ENCODE results near the gene LIPA. TPM values are rescaled to one million over a fixed set of nuclear protein-coding genes. Genes with fewer than 3 reads are reported as not detected.

Gene LIPA
- 46.8 TPM for total RNA-seq

DNA sequence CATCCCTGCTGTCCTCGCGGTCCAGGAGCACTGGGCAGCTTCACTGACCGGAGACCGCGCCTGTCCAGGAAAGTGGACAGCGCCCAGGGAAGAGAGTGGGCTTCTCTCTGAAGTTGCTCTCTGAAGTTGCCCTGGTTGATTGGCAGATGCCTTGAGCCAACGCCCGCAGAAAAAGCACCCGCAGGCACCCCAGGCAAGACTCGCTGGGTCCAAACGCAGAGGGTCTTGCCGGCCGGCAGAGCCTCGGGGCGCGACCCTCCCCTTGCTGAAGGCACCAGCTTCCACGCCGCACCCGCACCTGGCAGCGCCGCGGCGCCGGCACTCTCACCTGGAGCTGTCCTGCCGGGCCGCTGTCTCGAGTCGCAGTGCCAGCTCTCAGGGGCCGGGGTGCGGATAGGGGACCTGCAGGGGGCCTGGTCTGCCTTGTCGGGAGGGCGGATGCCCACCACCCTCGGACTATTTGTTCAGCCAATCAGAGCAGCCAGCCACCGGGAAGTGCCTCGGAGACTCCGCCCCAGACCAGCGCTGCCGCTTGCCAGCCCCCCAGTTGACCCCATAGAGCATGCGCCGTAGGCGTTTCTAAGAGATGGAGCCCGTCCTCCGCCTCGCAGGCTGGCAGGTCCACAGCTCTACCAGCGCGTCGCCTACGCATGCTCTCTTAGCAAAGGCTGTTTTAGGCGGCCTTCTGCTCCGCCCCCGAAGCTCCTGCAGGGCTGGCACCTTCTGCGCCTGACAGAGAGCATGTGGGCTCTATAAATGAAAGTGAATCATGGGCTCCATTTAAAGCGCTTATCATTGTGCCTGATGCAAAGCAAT is at the start of gene LIPA:
LIPA (minus strand) TSS at position 367 of the 816 bp plus-strand sequence. CDS start 4,127 bp downstream, outside the sequence.

DNA sequence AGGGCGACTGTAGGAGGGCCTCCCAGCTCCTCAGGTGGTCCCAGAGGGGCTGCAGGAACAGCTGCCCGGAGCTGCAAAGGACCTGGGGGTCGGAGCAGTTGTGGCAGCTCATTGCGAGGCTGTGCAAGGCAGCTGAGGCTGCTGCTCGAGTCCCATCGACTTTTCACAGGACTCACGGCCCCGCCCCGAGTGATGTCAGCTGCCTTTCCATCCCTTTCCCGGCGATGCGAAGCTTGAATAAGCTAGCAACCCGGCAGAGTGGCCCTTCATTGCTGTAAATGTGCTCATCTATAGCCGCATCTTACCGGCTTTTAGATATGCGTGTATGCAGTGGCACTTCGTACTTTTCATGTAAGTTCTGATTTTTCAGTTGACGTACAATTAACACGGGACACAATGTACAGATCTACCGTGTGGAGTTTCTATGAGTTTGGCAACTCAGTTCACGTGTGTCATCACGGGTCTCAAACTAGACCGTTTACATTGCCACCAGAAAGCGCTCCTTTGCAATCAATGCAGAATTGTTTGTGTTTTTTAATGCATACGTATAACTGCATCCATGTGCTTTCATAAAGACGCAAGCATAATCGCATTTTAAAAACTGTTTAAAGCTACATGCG is 44.3 kb downstream of the LIPA start, which contains the start of gene CH25H:
CH25H (minus strand) TSS at position 137 of the 620 bp plus-strand sequence; CDS start at position 112, 25 bp downstream.

Other genes starting within 250 kb of the LIPA start
- 1.2 TPM for gene CH25H, start 44.5 kb downstream of the LIPA start, total RNA-seq
- 11.1 TPM for gene IFIT2, start 50.3 kb upstream of the LIPA start, total RNA-seq
- gene IFIT3, start 76.2 kb upstream of the LIPA start, total RNA-seq = 8.5 TPM
- 0.92 TPM for gene IFIT1B, start 126.3 kb upstream of the LIPA start, total RNA-seq
- 17.1 TPM for gene IFIT1, start 140.8 kb upstream of the LIPA start, total RNA-seq
- gene IFIT5, start 162.8 kb upstream of the LIPA start, total RNA-seq = 51.7 TPM

All from diencephalon (tissue), 1 donor.